Measurements from ENCODE around the gene C16orf78. TPM values are rescaled to one million over a fixed set of nuclear protein-coding genes. Genes with fewer than 3 reads are reported as not detected.

C16orf78 gene
- total and polyA plus RNA-seq, 2 of the 8 experiments (the other 6 are each of a cell fraction or from before 2014, with no cell fraction given) = not detected

GRCh38 chr16:49345829-49346228 is 27.8 kb upstream of the C16orf78 start:
- Histone ChIP-seq H4K8ac (ENCODE audit: extremely low read depth, insufficient read depth, low read length) (no peak overlapping the region), H4K5ac (ENCODE audit: insufficient read length, low read depth, low read length) (no peak overlapping the region), H2AK5ac (ENCODE audit: low read depth, low read length) (no peak overlapping the region), H3K9me3 (ENCODE audit: insufficient read depth in 2 of 2, low read depth in 1 of 2, low read length in 1 of 2) (no peaks in the 10 kb centered on the region), H2BK120ac (replicated peaks; ENCODE audit: low read depth, low read length) (no peak overlapping the region), H3K4me1 (replicated peaks in 1 of 4; ENCODE audit: control insufficient read depth in 3 of 4, insufficient read depth in 4 of 4, low read length in 3 of 4) (peaks cover 0 to 3% (median 0%) of the 10 kb centered on the region in 4 experiments; a peak in 1 of 7 replicates), H3K56ac (replicated peaks; ENCODE audit: insufficient read length, low read depth, low read length) (no peak overlapping the region), H2AFZ (ENCODE audit: low read length) (no peak overlapping the region), H3K23me2 (ENCODE audit: low read depth, low read length) (no peaks in the 10 kb centered on the region), H3K79me2 (ENCODE audit: control insufficient read depth in 1 of 2, insufficient read depth in 2 of 2, low read length in 2 of 2) (no peaks in the 10 kb centered on the region), H3K18ac (ENCODE audit: extremely low read depth, low read length) (no peak overlapping the region), H4K91ac (replicated peaks; ENCODE audit: insufficient read length, low read length) (no peak overlapping the region), H3K4me3 (ENCODE audit: extremely low read depth in 1 of 4, insufficient read depth in 2 of 4, low read depth in 3 of 4, low read length in 4 of 4) (no peak overlapping the region), H3K9ac (replicated peaks in 1 of 4; ENCODE audit: extremely low read depth in 1 of 4, low read depth in 3 of 4, low read length in 3 of 4) (no peak overlapping the region), H3K79me1 (ENCODE audit: low read depth, low read length) (no peaks in the 10 kb centered on the region), H3K14ac (ENCODE audit: insufficient read length) (no peak overlapping the region), H2BK15ac (ENCODE audit: low read length) (no peak overlapping the region), H2BK20ac (ENCODE audit: low read length) (no peak overlapping the region), H4K20me1 (replicated peaks in 1 of 2; ENCODE audit: control insufficient read depth in 1 of 2, insufficient read depth in 2 of 2, low read length in 2 of 2) (peaks cover 2 to 4% of the 10 kb centered on the region in 2 experiments), H3K36me3 (ENCODE audit: control insufficient read depth in 2 of 4, insufficient read depth in 4 of 4, low read length in 3 of 4) (no peaks in the 10 kb centered on the region), H2BK5ac (ENCODE audit: low read depth, low read length) (no peak overlapping the region), H3K23ac (ENCODE audit: insufficient read length) (no peak overlapping the region), H3K4ac (replicated peaks; ENCODE audit: insufficient read length, low read depth, low read length) (no peak overlapping the region), H3K27me3 (replicated peaks in 1 of 4; ENCODE audit: control insufficient read depth in 3 of 4, extremely low read depth in 1 of 4, insufficient read depth in 3 of 4, low read length in 3 of 4) (no peaks in the 10 kb centered on the region), H3K4me2 (ENCODE audit: insufficient read depth in 1 of 2, low read depth in 2 of 2, low read length in 2 of 2) (no peak overlapping the region), H2BK12ac (ENCODE audit: low read depth, low read length) (no peak overlapping the region), H3K27ac (ENCODE audit: low read depth, low read length) (no peak overlapping the region)
- 52% methylated on average over 4 of the region's 4 CpGs; no CpG with 5 or more reads in 1 of the 2 experiments for WGBS, 2 experiments (ENCODE audit: extremely low coverage in 1 of 2, insufficient coverage in 1 of 2, insufficient read length in 1 of 2, insufficient replicate concordance in 2 of 2, low coverage in 1 of 2, low lambda C conversion rate in 2 of 2, missing lambda C conversion rate in 1 of 2)
- no peak for FAIRE-seq
- CTCF ChIA-PET (ENCODE audit: partially characterized antibody) = interaction anchor here (1.1 to 5.0 kb wide), 3 partner anchors 12 to 63 kb away, joined by 3 to 31 read pairs (median 3); no protein-coding TSS in a partner anchor
- POLR2A ChIA-PET (ENCODE audit: partially characterized antibody) = no interaction called here
- peak in 1 of 2 experiments; percentile 76 for DNase-seq (ENCODE audit: low read depth in 1 of 2, low spot score in 2 of 2)
- TF ChIP-seq NANOG (IDR thresholded peaks at IDR 0.05; ENCODE audit: insufficient read depth, low read depth, low read length, poor library complexity, severe bottlenecking) (no peak), GTF2F1 (IDR thresholded peaks at IDR 0.05; ENCODE audit: borderline replicate concordance, low read depth, low read length) (no peak), CEBPB (IDR thresholded peaks at IDR 0.05; ENCODE audit: low read depth, low read length) (no peak), EGR1 (IDR thresholded peaks at IDR 0.05; ENCODE audit: borderline replicate concordance, low read depth, low read length) (no peak), POU5F1 (IDR thresholded peaks at IDR 0.05; ENCODE audit: low read depth, low read length) (no peak), SP4 (IDR thresholded peaks at IDR 0.05; ENCODE audit: low read length) (no peak)
